Measurements from ENCODE around the gene UBE2QL1. TPM values are rescaled to one million over a fixed set of nuclear protein-coding genes. Genes with fewer than 3 reads are reported as not detected.

The UBE2QL1 gene
- total RNA-seq, result 0.70 TPM

GRCh38 chr5:6448622-6449464 lies at the start of gene UBE2QL1:
Gene UBE2QL1, plus strand, starts transcription at chr5:6448859. Its CDS starts 35 bp downstream, at chr5:6448894.

Other genes starting within 250 kb of the UBE2QL1 start
- gene MED10, start 70.3 kb upstream of the UBE2QL1 start, total RNA-seq, result 19.5 TPM
- gene NSUN2, start 184.2 kb downstream of the UBE2QL1 start, total RNA-seq, result 50.1 TPM
- gene SRD5A1, start 184.6 kb downstream of the UBE2QL1 start, total RNA-seq, result 13.3 TPM